Uterus (tissue), 2 donors: ENCODE results near the gene ATP2C2.

Experiments
- CTCF ChIP-seq, 4 experiments: fragments of 200-600 bp in 2 of 4; fragments of 450-650 bp in 2 of 4; sonication (generic) in 2 of 4; IDR thresholded peaks; one replicate each; pipeline ENCODE4 v1.5.1; 2016 to 2019; ENCODE audit warnings: antibody characterized with exemption in 4 of 4, mild to moderate bottlenecking in 2 of 4, moderate library complexity in 1 of 4
- POLR2A ChIP-seq, 2 donors: fragments of 450-650 bp; IDR thresholded peaks; one replicate each; pipeline ENCODE4 v1.6.1; 2016; ENCODE audit warnings: antibody characterized with exemption in 2 of 2, mild to moderate bottlenecking in 1 of 2, moderate library complexity in 1 of 2

- TF ChIP-seq CTCF (IDR thresholded peaks at IDR 0.05): no peak
- no peak for TF ChIP-seq POLR2A (IDR thresholded peaks at IDR 0.05)
Observed at GRCh38 chr16:84406006-84406963, 37.9 kb downstream of the ATP2C2 start.
